H9 (cell line): ENCODE measurements around the gene FOXK1. TPM values are rescaled to one million over a fixed set of nuclear protein-coding genes. Genes with fewer than 3 reads are reported as not detected.

Source experiments
- DNase-seq: peaks from one replicate; pipeline ENCODE4 v3.0.0-alpha.2; 2017
- H2AFZ ChIP-seq: one replicate; pipeline ENCODE4 v1.6.1; 2013; ENCODE audit warnings: mild to moderate bottlenecking, low read length, control low read depth, moderate library complexity
- H2AK5ac ChIP-seq: 2 replicates; pipeline ENCODE4 v1.6.1; 2013; ENCODE audit warnings: low read length, control low read depth, mixed read lengths; ENCODE audit not compliant: insufficient read length
- H2BK120ac ChIP-seq: one replicate; pipeline ENCODE4 v1.6.1; 2013; ENCODE audit warnings: low read depth, mild to moderate bottlenecking, low read length, control low read depth, inconsistent platforms; ENCODE audit not compliant: poor library complexity, severe bottlenecking
- H2BK12ac ChIP-seq: 2 replicates; pipeline ENCODE4 v1.6.1; 2013; ENCODE audit warnings: low read length, control low read depth, mixed read lengths, low read depth; ENCODE audit not compliant: insufficient read length
- H2BK15ac ChIP-seq: 2 replicates; pipeline ENCODE4 v1.6.1; 2013; ENCODE audit warnings: low read depth, low read length, control low read depth
- H2BK20ac ChIP-seq: one replicate; pipeline ENCODE4 v1.6.1; 2013; ENCODE audit warnings: low read depth, mild to moderate bottlenecking, low read length, control low read depth, inconsistent platforms; ENCODE audit not compliant: poor library complexity, severe bottlenecking
- H2BK5ac ChIP-seq: 2 replicates; pipeline ENCODE4 v1.6.1; 2013; ENCODE audit warnings: low read length, control low read depth, mixed read lengths; ENCODE audit not compliant: insufficient read length
- H3K14ac ChIP-seq: 2 replicates; pipeline ENCODE4 v1.6.1; 2013; ENCODE audit warnings: low read length, control low read depth; ENCODE audit not compliant: insufficient read depth
- H3K18ac ChIP-seq: 2 replicates; pipeline ENCODE4 v1.6.1; 2013; ENCODE audit warnings: low read depth, mild to moderate bottlenecking, mixed read lengths, low read length, control low read depth; ENCODE audit not compliant: insufficient read length
- H3K23ac ChIP-seq: 2 replicates; pipeline ENCODE4 v1.6.1; 2013; ENCODE audit warnings: low read length, control low read depth, mixed read lengths, low read depth; ENCODE audit not compliant: insufficient read length
- H3K23me2 ChIP-seq: 2 replicates; pipeline ENCODE4 v1.6.1; 2013; ENCODE audit warnings: low read depth, mild to moderate bottlenecking, mixed read lengths, low read length, control low read depth; ENCODE audit not compliant: insufficient read length, poor library complexity, severe bottlenecking
- H3K27ac ChIP-seq: 2 replicates; pipeline ENCODE4 v1.5.1; 2013; ENCODE audit warnings: low read length, control low read depth, mixed read lengths, low read depth; ENCODE audit not compliant: insufficient read length
- H3K27me3 ChIP-seq: 2 replicates; pipeline ENCODE4 v1.6.1; 2013; ENCODE audit warnings: low read length, control low read depth, inconsistent platforms; ENCODE audit not compliant: insufficient read depth
- H3K4ac ChIP-seq: 2 replicates; pipeline ENCODE4 v1.6.1; 2013; ENCODE audit warnings: low read depth, mild to moderate bottlenecking, control low read depth, inconsistent platforms, low read length, moderate library complexity
- H3K4me1 ChIP-seq: 2 replicates; pipeline ENCODE4 v1.6.1; 2013; ENCODE audit warnings: low read length, control low read depth, inconsistent platforms; ENCODE audit not compliant: insufficient read depth
- H3K4me2 ChIP-seq: 2 replicates; pipeline ENCODE4 v1.6.1; 2013; ENCODE audit warnings: low read length, control low read depth, mixed read lengths; ENCODE audit not compliant: insufficient read length, insufficient read depth
- H3K56ac ChIP-seq: 2 replicates; pipeline ENCODE4 v1.6.1; 2013; ENCODE audit warnings: low read depth, mild to moderate bottlenecking, mixed read lengths, low read length, control low read depth; ENCODE audit not compliant: insufficient read length
- H3K79me1 ChIP-seq: 2 replicates; pipeline ENCODE4 v1.6.1; 2013; ENCODE audit warnings: low read depth, mild to moderate bottlenecking, moderate library complexity, low read length, control low read depth, inconsistent platforms; ENCODE audit not compliant: insufficient read depth, poor library complexity, severe bottlenecking
- H3K79me2 ChIP-seq: 2 replicates; pipeline ENCODE4 v1.6.1; 2013; ENCODE audit warnings: low read length, control low read depth, inconsistent platforms; ENCODE audit not compliant: insufficient read depth
- H3K9ac ChIP-seq: 2 replicates; pipeline ENCODE4 v1.6.1; 2013; ENCODE audit warnings: low read length, control low read depth, mixed read lengths; ENCODE audit not compliant: insufficient read length; ENCODE audit errors: extremely low read depth
- H3K9me3 ChIP-seq: one replicate; pipeline ENCODE4 v1.6.1; 2013; ENCODE audit warnings: low read depth, low read length, inconsistent platforms; ENCODE audit not compliant: control insufficient read depth
- H3T11ph ChIP-seq: one replicate; pipeline ENCODE4 v1.6.1; 2013; ENCODE audit warnings: mild to moderate bottlenecking, low read length, control low read depth, inconsistent platforms
- H4K20me1 ChIP-seq: one replicate; pipeline ENCODE4 v1.6.1; 2013; ENCODE audit not compliant: control insufficient read depth, insufficient read length, insufficient read depth
- H4K5ac ChIP-seq: 2 replicates; pipeline ENCODE4 v1.6.1; 2013; ENCODE audit warnings: low read depth, mild to moderate bottlenecking, mixed read lengths, low read length, control low read depth; ENCODE audit not compliant: insufficient read length
- H4K8ac ChIP-seq: replicated peaks from 2 replicates; pipeline ENCODE4 v1.6.1; 2013; ENCODE audit warnings: low read length, control low read depth, mixed read lengths, low read depth; ENCODE audit not compliant: insufficient read length
- H4K91ac ChIP-seq: 2 replicates; pipeline ENCODE4 v1.6.1; 2013; ENCODE audit warnings: low read depth, mild to moderate bottlenecking, moderate library complexity, mixed read lengths, low read length, control low read depth; ENCODE audit not compliant: insufficient read length
- H3K27ac Mint-ChIP-seq, 3 experiments: 2 replicates in 2 of 3; 3 replicates in 1 of 3; pipeline ENCODE4 v1.8.0; 2020 to 2021; ENCODE audit warnings: mixed read lengths in 3 of 3, mild to moderate bottlenecking in 1 of 3, moderate library complexity in 1 of 3
- H3K27me3 Mint-ChIP-seq: 2 replicates; pipeline ENCODE4 v1.8.0; 2021; ENCODE audit warnings: low read depth, mild to moderate bottlenecking, moderate library complexity, mixed read lengths
- H3K36me3 Mint-ChIP-seq, 3 experiments: 2 replicates in 2 of 3; 3 replicates in 1 of 3; pipeline ENCODE4 v1.8.0; 2020 to 2021; ENCODE audit warnings: low read depth in 3 of 3, mixed read lengths in 3 of 3; ENCODE audit not compliant: insufficient read depth in 1 of 3
- H3K4me1 Mint-ChIP-seq, 2 experiments: 2 replicates each; pipeline ENCODE4 v1.8.0; 2020; ENCODE audit warnings: mixed read lengths in 2 of 2
- H3K4me3 Mint-ChIP-seq, 2 experiments: 2 replicates in 1 of 2; 3 replicates in 1 of 2; pipeline ENCODE4 v1.8.0; 2020 to 2021; ENCODE audit warnings: mild to moderate bottlenecking in 2 of 2, mixed read lengths in 2 of 2, moderate library complexity in 1 of 2
- H3K9me3 Mint-ChIP-seq, 2 experiments: 2 replicates in 1 of 2; 3 replicates in 1 of 2; pipeline ENCODE4 v1.8.0; 2020; ENCODE audit warnings: mild to moderate bottlenecking in 2 of 2, mixed read lengths in 2 of 2, moderate library complexity in 1 of 2
- WGBS: extraction: QIAGEN DNeasy Blood & Tissue Kit; methylation state at CpG from one replicate; pipeline ENCODE4 v1.1.7; 2013; ENCODE audit warnings: missing lambda C conversion rate, low lambda C conversion rate, mixed read lengths; ENCODE audit not compliant: insufficient read length; ENCODE audit errors: extremely low coverage; 5-methylcytosine and 5-hydroxymethylcytosine counted together
- total RNA-seq: library from RNA; stranded (reverse); gene quantifications from 2 replicates; pipeline ENCODE4 v1.2.1, GENCODE V29; 2021
- TF ChIP-seq, protein P1 (sequence below): fragments of 200-600 bp; sonication (generic); conservative IDR thresholded peaks from 3 replicates; pipeline ENCODE4 v1.8.0; 2021; ENCODE audit warnings: antibody characterized with exemption, mild to moderate bottlenecking

FOXK1 gene
- total RNA-seq, 1 experiment from 2014 or later: 14.4 TPM

DNA sequence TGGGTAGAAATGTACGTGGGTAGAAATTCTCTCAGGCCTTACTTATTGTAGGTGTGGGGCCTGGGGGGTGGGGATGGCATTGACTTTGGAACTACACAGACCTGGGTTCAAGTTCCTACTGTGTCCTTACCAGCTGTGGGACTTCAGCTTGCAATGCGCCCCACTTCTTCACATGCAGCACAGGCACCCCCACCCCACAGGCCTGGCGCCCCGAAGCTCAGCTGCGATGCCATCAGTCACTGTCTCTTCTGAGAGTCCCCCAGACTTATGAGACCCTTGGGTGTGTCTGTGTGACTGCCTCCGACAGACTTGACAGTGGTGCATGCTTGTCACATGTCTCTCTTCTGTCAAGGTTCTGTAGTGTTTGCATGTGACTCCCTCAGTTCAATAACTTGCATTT, 90.2 kb downstream of the FOXK1 start:
- Histone ChIP-seq H3K14ac (no peak overlapping the region), H3K56ac (no peak overlapping the region), H3T11ph (no peak overlapping the region), H2BK120ac (no peak overlapping the region), H3K4ac (no peak overlapping the region), H2BK12ac (no peak overlapping the region), H4K91ac (no peak overlapping the region), H3K4me1 (no peaks in the 10 kb centered on the region), H2BK5ac (no peak overlapping the region), H3K79me2 (no peaks in the 10 kb centered on the region; the same call in 1 of the 2 replicates), H3K4me2 (no peak overlapping the region), H2AK5ac (no peak overlapping the region), H2BK20ac (no peak overlapping the region), H3K9ac (no peak overlapping the region), H3K23me2 (peaks cover 15% of the 10 kb centered on the region), H4K8ac (no peak overlapping the region), H2BK15ac (no peak overlapping the region), H3K79me1 (no peaks in the 10 kb centered on the region), H4K20me1 (no peaks in the 10 kb centered on the region), H3K27me3 (no peaks in the 10 kb centered on the region), H3K23ac (no peak overlapping the region), H4K5ac (no peak overlapping the region), H3K27ac (no peak overlapping the region), H2AFZ (no peak overlapping the region), H3K18ac (no peak overlapping the region), H3K9me3 (no peaks in the 10 kb centered on the region)
- H3K27me3 Mint-ChIP-seq: peaks cover 3% of the 10 kb centered on the region; the same call in 1 of the 2 replicates
- no peak for DNase-seq
- no CpG with 5 or more reads among the region's 6 CpGs for WGBS
- TF ChIP-seq, protein P1, sequence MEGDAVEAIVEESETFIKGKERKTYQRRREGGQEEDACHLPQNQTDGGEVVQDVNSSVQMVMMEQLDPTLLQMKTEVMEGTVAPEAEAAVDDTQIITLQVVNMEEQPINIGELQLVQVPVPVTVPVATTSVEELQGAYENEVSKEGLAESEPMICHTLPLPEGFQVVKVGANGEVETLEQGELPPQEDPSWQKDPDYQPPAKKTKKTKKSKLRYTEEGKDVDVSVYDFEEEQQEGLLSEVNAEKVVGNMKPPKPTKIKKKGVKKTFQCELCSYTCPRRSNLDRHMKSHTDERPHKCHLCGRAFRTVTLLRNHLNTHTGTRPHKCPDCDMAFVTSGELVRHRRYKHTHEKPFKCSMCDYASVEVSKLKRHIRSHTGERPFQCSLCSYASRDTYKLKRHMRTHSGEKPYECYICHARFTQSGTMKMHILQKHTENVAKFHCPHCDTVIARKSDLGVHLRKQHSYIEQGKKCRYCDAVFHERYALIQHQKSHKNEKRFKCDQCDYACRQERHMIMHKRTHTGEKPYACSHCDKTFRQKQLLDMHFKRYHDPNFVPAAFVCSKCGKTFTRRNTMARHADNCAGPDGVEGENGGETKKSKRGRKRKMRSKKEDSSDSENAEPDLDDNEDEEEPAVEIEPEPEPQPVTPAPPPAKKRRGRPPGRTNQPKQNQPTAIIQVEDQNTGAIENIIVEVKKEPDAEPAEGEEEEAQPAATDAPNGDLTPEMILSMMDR: no peak
- no peaks in the 10 kb centered on the region for H3K9me3 Mint-ChIP-seq
- H3K36me3 Mint-ChIP-seq: peaks cover 0 to 10% (median 0%) of the 10 kb centered on the region in 3 experiments; a peak in 2 of 7 replicates
- H3K27ac Mint-ChIP-seq: no peak overlapping the region
- peaks cover 12 to 15% of the 10 kb centered on the region in 2 experiments for H3K4me1 Mint-ChIP-seq
- H3K4me3 Mint-ChIP-seq: no peak overlapping the region
